AG09319 (cell line): ENCODE data around the gene SCAPER.
"Not testable (repeated sequence)": the region's sequence is repeated elsewhere in the genome, so short reads cannot be mapped to it uniquely, and the experiment has no call there.

Experiments used
- DNase-seq: peaks from one replicate; pipeline ENCODE4 v3.0.0-alpha.2; 2010; ENCODE audit warnings: low read depth; ENCODE audit errors: extremely low read depth
- CTCF ChIP-seq: IDR thresholded peaks from 2 replicates; pipeline ENCODE4 v1.5.1; 2011; ENCODE audit warnings: low read depth, mild to moderate bottlenecking, inconsistent platforms, low read length, moderate library complexity

SCAPER gene

GRCh38 chr15:76764004-76764403, 141.1 kb downstream of the SCAPER start:
- no peak for DNase-seq
- TF ChIP-seq CTCF: no peak

GRCh38 chr15:76763554-76763953, 141.6 kb downstream of the SCAPER start:
- no peak for DNase-seq
- TF ChIP-seq CTCF: no peak

- DNase-seq: no peak
- no peak for TF ChIP-seq CTCF
These were observed 148.8 kb downstream of the SCAPER start for GRCh38 chr15:76756381-76756780.

- TF ChIP-seq CTCF: no peak
- no peak for DNase-seq
These were observed 151.4 kb downstream of the SCAPER start for GRCh38 chr15:76753771-76754170.

- no peak for TF ChIP-seq CTCF
- DNase-seq: no peak
These were observed 152.0 kb downstream of the SCAPER start for GRCh38 chr15:76753131-76753530.

- no peak for DNase-seq
- no peak for TF ChIP-seq CTCF
These were observed 152.6 kb downstream of the SCAPER start for GRCh38 chr15:76752549-76752948.

- DNase-seq: no peak
- TF ChIP-seq CTCF: no peak
These were observed 167.6 kb downstream of the SCAPER start for GRCh38 chr15:76737573-76737972.

- not testable (repeated sequence) for DNase-seq
These were observed 172.8 kb downstream of the SCAPER start for GRCh38 chr15:76732321-76732720.
